Mesenchymal stem cell (in vitro differentiated cells and primary cell): ENCODE results near the gene ERG28.
"Not testable (repeated sequence)": the region's sequence is repeated elsewhere in the genome, so short reads cannot be mapped to it uniquely, and the experiment has no call there.

ENCODE experiments used
- DNase-seq: peaks from one replicate; pipeline ENCODE4 v3.0.0-alpha.2; 2013
- H2AFZ ChIP-seq: one replicate; pipeline ENCODE4 v1.6.1; 2013; ENCODE audit warnings: low read depth, mild to moderate bottlenecking, control low read depth, inconsistent platforms, low read length, moderate library complexity
- H2AK5ac ChIP-seq: 2 replicates; pipeline ENCODE4 v1.6.1; 2013; ENCODE audit warnings: low read length, moderate library complexity, mild to moderate bottlenecking, inconsistent platforms; ENCODE audit not compliant: severe bottlenecking
- H2BK120ac ChIP-seq: one replicate; pipeline ENCODE4 v1.6.1; 2013; ENCODE audit warnings: low read depth, mild to moderate bottlenecking, inconsistent platforms, low read length, moderate library complexity
- H2BK12ac ChIP-seq, 2 experiments: one replicate each; pipeline ENCODE4 v1.6.1; 2013; ENCODE audit warnings: inconsistent platforms in 2 of 2, low read length in 2 of 2, mild to moderate bottlenecking in 2 of 2, moderate library complexity in 2 of 2, control low read depth in 1 of 2
- H2BK15ac ChIP-seq: one replicate; pipeline ENCODE4 v1.6.1; 2013; ENCODE audit warnings: mild to moderate bottlenecking, low read depth, inconsistent platforms; ENCODE audit not compliant: poor library complexity, severe bottlenecking
- H2BK5ac ChIP-seq: 2 replicates; pipeline ENCODE4 v1.6.1; 2013; ENCODE audit warnings: low read depth, mild to moderate bottlenecking, low read length, control low read depth, inconsistent platforms; ENCODE audit not compliant: poor library complexity, severe bottlenecking
- H3K14ac ChIP-seq, 2 experiments: one replicate each; pipeline ENCODE4 v1.6.1; 2013; ENCODE audit warnings: inconsistent platforms in 2 of 2, low read length in 2 of 2, control low read depth in 1 of 2, mild to moderate bottlenecking in 1 of 2, moderate library complexity in 1 of 2
- H3K18ac ChIP-seq, 2 experiments: one replicate each; pipeline ENCODE4 v1.6.1; 2013; ENCODE audit warnings: inconsistent platforms in 2 of 2, low read length in 2 of 2, control low read depth in 1 of 2, low read depth in 1 of 2, mild to moderate bottlenecking in 1 of 2
- H3K23ac ChIP-seq, 2 experiments: one replicate each; pipeline ENCODE4 v1.6.1; 2013; ENCODE audit warnings: inconsistent platforms in 2 of 2, low read length in 2 of 2, mild to moderate bottlenecking in 2 of 2, moderate library complexity in 2 of 2, control low read depth in 1 of 2
- H3K27ac ChIP-seq: 2 replicates; pipeline ENCODE4 v1.5.1; 2013; ENCODE audit warnings: mild to moderate bottlenecking, moderate library complexity, low read length, control low read depth, inconsistent platforms; ENCODE audit not compliant: poor library complexity, severe bottlenecking
- H3K27me3 ChIP-seq, 2 experiments: 2 replicates each; pipeline versions ENCODE4 v1.6.1 to v1.7.0; 2013; ENCODE audit warnings: low read length in 2 of 2, mild to moderate bottlenecking in 2 of 2, moderate library complexity in 2 of 2, control low read depth in 1 of 2, inconsistent platforms in 1 of 2; ENCODE audit not compliant: control insufficient read depth in 1 of 2, insufficient read depth in 1 of 2
- H3K36me3 ChIP-seq, 2 experiments: 2 replicates each; pipeline versions ENCODE4 v1.6.1 to v1.7.0; 2013; ENCODE audit warnings: low read length in 2 of 2, control low read depth in 1 of 2, inconsistent platforms in 1 of 2, low read depth in 1 of 2, mild to moderate bottlenecking in 1 of 2; ENCODE audit not compliant: insufficient read depth in 2 of 2, control insufficient read depth in 1 of 2
- H3K4ac ChIP-seq, 2 experiments: one replicate each; pipeline ENCODE4 v1.6.1; 2013; ENCODE audit warnings: inconsistent platforms in 2 of 2, low read length in 2 of 2, mild to moderate bottlenecking in 2 of 2, moderate library complexity in 2 of 2, control low read depth in 1 of 2, low read depth in 1 of 2
- H3K4me1 ChIP-seq: 2 replicates; pipeline ENCODE4 v1.6.1; 2013; ENCODE audit warnings: low read depth, low read length, control low read depth; ENCODE audit not compliant: control insufficient read depth, insufficient read depth
- H3K4me2 ChIP-seq: 2 replicates; pipeline ENCODE4 v1.6.1; 2013; ENCODE audit warnings: low read length, mild to moderate bottlenecking, inconsistent platforms; ENCODE audit not compliant: poor library complexity, severe bottlenecking
- H3K4me3 ChIP-seq, 2 experiments: 2 replicates each; pipeline versions ENCODE4 v1.5.1 to v1.7.0; 2013; ENCODE audit warnings: low read length in 2 of 2, mild to moderate bottlenecking in 2 of 2, control low read depth in 1 of 2, low read depth in 1 of 2; ENCODE audit not compliant: insufficient read depth in 1 of 2
- H3K79me1 ChIP-seq: replicated peaks from 2 replicates; pipeline ENCODE4 v1.6.1; 2013; ENCODE audit warnings: mild to moderate bottlenecking, control low read depth, low read length, inconsistent platforms; ENCODE audit not compliant: poor library complexity, severe bottlenecking
- H3K9ac ChIP-seq: 2 replicates; pipeline ENCODE4 v1.7.0; 2013; ENCODE audit warnings: mild to moderate bottlenecking, low read length, moderate library complexity
- H3K9me3 ChIP-seq: 2 replicates; pipeline ENCODE4 v1.7.0; 2013; ENCODE audit warnings: mild to moderate bottlenecking, low read length; ENCODE audit not compliant: control insufficient read depth
- H4K8ac ChIP-seq: one replicate; pipeline ENCODE4 v1.6.1; 2013; ENCODE audit warnings: inconsistent platforms, mild to moderate bottlenecking, low read length, moderate library complexity
- H4K91ac ChIP-seq: one replicate; pipeline ENCODE4 v1.6.1; 2013; ENCODE audit warnings: mild to moderate bottlenecking, low read length, inconsistent platforms
- WGBS: methylation state at CpG from one replicate; pipeline ENCODE4 v1.1.7; 2013; ENCODE audit warnings: mixed read lengths; 5-methylcytosine and 5-hydroxymethylcytosine counted together

The ERG28 gene

GRCh38 chr14:75697918-75698317, 37.2 kb upstream of the ERG28 start:
- no peak overlapping the region for H3K4me3 ChIP-seq
- H3K14ac ChIP-seq, result no peak overlapping the region
- no peak overlapping the region for H3K27ac ChIP-seq
- no peak overlapping the region for H3K4ac ChIP-seq
- no peaks in the 10 kb centered on the region for H3K9me3 ChIP-seq
- H3K4me2 ChIP-seq, result no peak overlapping the region
- no peak overlapping the region for H3K23ac ChIP-seq
- H2BK5ac ChIP-seq, result no peak overlapping the region
- H3K27me3 ChIP-seq, result no peaks in the 10 kb centered on the region
- no peak overlapping the region for H2AFZ ChIP-seq
- no peak overlapping the region for H3K9ac ChIP-seq
- H3K36me3 ChIP-seq, result peaks cover 12 to 56% of the 10 kb centered on the region in 2 experiments
- DNase-seq, result no peak
- H4K91ac ChIP-seq, result no peak overlapping the region
- no peak overlapping the region for H2BK120ac ChIP-seq
- peaks cover 6% of the 10 kb centered on the region for H3K79me1 ChIP-seq
- no peak overlapping the region for H4K8ac ChIP-seq
- H2BK12ac ChIP-seq, result no peak overlapping the region
- 100% methylated on average over 1 of the region's 2 CpGs for WGBS
- no peak overlapping the region for H2BK15ac ChIP-seq
- H3K4me1 ChIP-seq, result peaks cover 1% of the 10 kb centered on the region
- no peak overlapping the region for H2AK5ac ChIP-seq
- no peak overlapping the region for H3K18ac ChIP-seq

GRCh38 chr14:75697386-75697785, 36.7 kb upstream of the ERG28 start:
- DNase-seq, result no peak
- H3K4me3 ChIP-seq, result no peak overlapping the region
- no peak overlapping the region for H4K91ac ChIP-seq
- H3K27me3 ChIP-seq, result no peaks in the 10 kb centered on the region
- no peak overlapping the region for H2BK5ac ChIP-seq
- no peak overlapping the region for H3K27ac ChIP-seq
- H2BK15ac ChIP-seq, result no peak overlapping the region
- peaks cover 12 to 60% of the 10 kb centered on the region in 2 experiments for H3K36me3 ChIP-seq
- 100% methylated on average over 1 of the region's 1 CpG for WGBS
- H3K18ac ChIP-seq, result no peak overlapping the region
- H3K9ac ChIP-seq, result no peak overlapping the region
- no peak overlapping the region for H2BK120ac ChIP-seq
- H3K4ac ChIP-seq, result no peak overlapping the region
- H2AK5ac ChIP-seq, result no peak overlapping the region
- H3K14ac ChIP-seq, result no peak overlapping the region
- H3K23ac ChIP-seq, result no peak overlapping the region
- H3K4me2 ChIP-seq, result no peak overlapping the region
- H4K8ac ChIP-seq, result no peak overlapping the region
- no peaks in the 10 kb centered on the region for H3K9me3 ChIP-seq
- H3K79me1 ChIP-seq, result peaks cover 10% of the 10 kb centered on the region
- no peak overlapping the region for H2BK12ac ChIP-seq
- peaks cover 1% of the 10 kb centered on the region for H3K4me1 ChIP-seq
- no peak overlapping the region for H2AFZ ChIP-seq

- WGBS, result 98% methylated on average over 6 of the region's 6 CpGs
- H3K9ac ChIP-seq, DNase-seq, H2BK12ac ChIP-seq, H3K23ac ChIP-seq, H3K4me1 ChIP-seq, H4K91ac ChIP-seq, H3K14ac ChIP-seq, H3K4me3 ChIP-seq, H2AFZ ChIP-seq, H2AK5ac ChIP-seq, H2BK120ac ChIP-seq, H3K4me2 ChIP-seq, H3K9me3 ChIP-seq, H3K27ac ChIP-seq, H3K27me3 ChIP-seq, H2BK5ac ChIP-seq, H3K18ac ChIP-seq, H2BK15ac ChIP-seq, H4K8ac ChIP-seq, H3K4ac ChIP-seq: not testable (repeated sequence)
- Histone ChIP-seq H3K36me3 (peaks cover 17 to 69% of the 10 kb centered on the region in 2 experiments), H3K79me1 (peaks cover 13% of the 10 kb centered on the region)
Measured at GRCh38 chr14:75695025-75695424, 34.3 kb upstream of the ERG28 start.

- H3K27me3 ChIP-seq, result no peaks in the 10 kb centered on the region
- H3K79me1 ChIP-seq, result peaks cover 16% of the 10 kb centered on the region
- H3K14ac ChIP-seq, result no peak overlapping the region
- H3K4me3 ChIP-seq, result no peak overlapping the region
- no peak overlapping the region for H4K8ac ChIP-seq
- H3K9me3 ChIP-seq, result no peaks in the 10 kb centered on the region
- H2AFZ ChIP-seq, result no peak overlapping the region
- H4K91ac ChIP-seq, result no peak overlapping the region
- H3K23ac ChIP-seq, result no peak overlapping the region
- no peak for DNase-seq
- H3K9ac ChIP-seq, result peak overlapping the region; percentile 41
- no peak overlapping the region for H3K18ac ChIP-seq
- WGBS, result 95% methylated on average over 5 of the region's 7 CpGs
- H3K4ac ChIP-seq, result no peak overlapping the region
- H2BK120ac ChIP-seq, result no peak overlapping the region
- peaks cover 16 to 43% of the 10 kb centered on the region in 2 experiments for H3K36me3 ChIP-seq
- no peak overlapping the region for H2BK12ac ChIP-seq
- no peak overlapping the region for H2BK5ac ChIP-seq
- no peak overlapping the region for H3K27ac ChIP-seq
- H2BK15ac ChIP-seq, result no peak overlapping the region
- peaks cover 2% of the 10 kb centered on the region for H3K4me1 ChIP-seq
- no peak overlapping the region for H3K4me2 ChIP-seq
- no peak overlapping the region for H2AK5ac ChIP-seq
Measured at GRCh38 chr14:75690010-75690409, 29.3 kb upstream of the ERG28 start.
